ENCODE measurements around the gene ERV3-1. TPM values are rescaled to one million over a fixed set of nuclear protein-coding genes. Genes with fewer than 3 reads are reported as not detected.
"Not testable (repeated sequence)": the region's sequence is repeated elsewhere in the genome, so short reads cannot be mapped to it uniquely, and the experiment has no call there.

Gene ERV3-1
- total RNA-seq (2021): 14.0 and 22.5 TPM in 2 replicates
- Bru-seq, nascent RNA: percentile 85 among the genes with signal in this experiment
- percentile 82 among the genes with signal in this experiment for BruChase-seq, experiment 1, labeled RNA remaining after a 2-hour chase
- BruChase-seq, experiment 2, labeled RNA remaining after a 6-hour chase: percentile 81 among the genes with signal in this experiment
- long read RNA-seq, partial matches to known transcripts: 0 of 16 reads
- long read RNA-seq, other reads (novel, unspliced or antisense): 11 of 16 reads

- H3K79me2 ChIP-seq (ENCODE audit: low read depth): peaks cover 45% of the 10 kb centered on the region
Observed at GRCh38 chr7:65006094-65006992, at the start of gene ERV3-1. ERV3-1 (minus strand) TSS chr7:65006687; CDS start chr7:64993026, 13,661 bp downstream.

GRCh38 chr7:65055786-65056185 is 49.3 kb upstream of the ERV3-1 start:
- DNase-seq; H2AFZ ChIP-seq; CTCF ChIA-PET; H3K27me3 ChIP-seq (ENCODE audit: insufficient read depth, low read depth); H3K4me2 ChIP-seq; H3K4me3 ChIP-seq; H3K79me2 ChIP-seq (ENCODE audit: low read depth); H3K9me2 ChIP-seq (ENCODE audit: insufficient read depth); BruUV-seq (replicated peaks); H3K9me3 ChIP-seq (ENCODE audit: insufficient read depth, low read depth); H3K4me1 ChIP-seq (replicated peaks; ENCODE audit: insufficient read depth); H3F3A ChIP-seq (ENCODE audit: insufficient read depth, low read depth); H3K36me3 ChIP-seq (ENCODE audit: low read depth); intact Hi-C loops (cut with micrococcal nuclease; ENCODE audit: unreplicated experiment); H4K20me1 ChIP-seq (ENCODE audit: insufficient read depth); H3K27ac ChIP-seq; POLR2A ChIA-PET (ENCODE audit: unreplicated experiment): not testable (repeated sequence)

More at GRCh38 chr7:65006094-65006992, at the start of gene ERV3-1:
- peaks cover 36% of the 10 kb centered on the region for H3K36me3 ChIP-seq (ENCODE audit: low read depth)
- intact Hi-C loops (cut with micrococcal nuclease; ENCODE audit: unreplicated experiment): loop anchor here (1.0 kb wide), 1 partner anchor 31 kb away; no protein-coding TSS in a partner anchor
- no peaks in the 10 kb centered on the region for H3K9me2 ChIP-seq (ENCODE audit: insufficient read depth)
- peak; percentile 90 to 91 for DNase-seq
- H3K4me1 ChIP-seq (replicated peaks; ENCODE audit: insufficient read depth): peaks cover 8% of the 10 kb centered on the region; the same call in 1 of the 2 replicates
- no peaks in the 10 kb centered on the region for H3K27me3 ChIP-seq (ENCODE audit: insufficient read depth, low read depth)
- POLR2A ChIA-PET (ENCODE audit: unreplicated experiment): interaction anchor here (0.5 to 1.2 kb wide), 3 partner anchors 32 to 265 kb away, joined by 3 to 9 read pairs (median 4); no protein-coding TSS in a partner anchor
- peak within 1 kb of the TSS; percentile 94 for H3K4me2 ChIP-seq
- H3K27ac ChIP-seq: peak within 1 kb of the TSS; percentile 35; the same call in 1 of the 2 replicates
- TSS peak; percentile 45 for BruUV-seq (replicated peaks)
- peak within 1 kb of the TSS; percentile 77 for H3K4me3 ChIP-seq
- peak within 1 kb of the TSS; percentile 85 for H2AFZ ChIP-seq
- TF ChIP-seq EZH2 (IDR thresholded peaks at IDR 0.05; ENCODE audit: low read depth): no peak
- TF ChIP-seq CTCF (conservative IDR thresholded peaks at IDR 0.05): no peak
- no peaks in the 10 kb centered on the region for H3F3A ChIP-seq (ENCODE audit: insufficient read depth, low read depth)
- no peaks in the 10 kb centered on the region for H4K20me1 ChIP-seq (ENCODE audit: insufficient read depth)
- peaks cover 25% of the 10 kb centered on the region for H3K9me3 ChIP-seq (ENCODE audit: insufficient read depth, low read depth)
- CTCF ChIA-PET: no interaction called here

- CTCF ChIA-PET; intact Hi-C loops (cut with micrococcal nuclease; ENCODE audit: unreplicated experiment); BruUV-seq (replicated peaks); H3K27me3 ChIP-seq (ENCODE audit: insufficient read depth, low read depth); DNase-seq; H3K9me3 ChIP-seq (ENCODE audit: insufficient read depth, low read depth); H4K20me1 ChIP-seq (ENCODE audit: insufficient read depth); H3K4me2 ChIP-seq; H3F3A ChIP-seq (ENCODE audit: insufficient read depth, low read depth); H3K79me2 ChIP-seq (ENCODE audit: low read depth); H3K36me3 ChIP-seq (ENCODE audit: low read depth); H2AFZ ChIP-seq; H3K4me1 ChIP-seq (replicated peaks; ENCODE audit: insufficient read depth); POLR2A ChIA-PET (ENCODE audit: unreplicated experiment); H3K4me3 ChIP-seq; H3K9me2 ChIP-seq (ENCODE audit: insufficient read depth); H3K27ac ChIP-seq: not testable (repeated sequence)
Observed at GRCh38 chr7:65054466-65054994, 48.0 kb upstream of the ERV3-1 start.

GRCh38 chr7:65051654-65052053 is 45.2 kb upstream of the ERV3-1 start:
- CTCF ChIA-PET; BruUV-seq (replicated peaks); H2AFZ ChIP-seq; H3K9me2 ChIP-seq (ENCODE audit: insufficient read depth); H3K27me3 ChIP-seq (ENCODE audit: insufficient read depth, low read depth); H4K20me1 ChIP-seq (ENCODE audit: insufficient read depth); intact Hi-C loops (cut with micrococcal nuclease; ENCODE audit: unreplicated experiment); H3K9me3 ChIP-seq (ENCODE audit: insufficient read depth, low read depth); POLR2A ChIA-PET (ENCODE audit: unreplicated experiment); H3K4me1 ChIP-seq (replicated peaks; ENCODE audit: insufficient read depth); H3K4me2 ChIP-seq; H3K36me3 ChIP-seq (ENCODE audit: low read depth); H3K27ac ChIP-seq; H3K4me3 ChIP-seq; H3F3A ChIP-seq (ENCODE audit: insufficient read depth, low read depth); DNase-seq; H3K79me2 ChIP-seq (ENCODE audit: low read depth): not testable (repeated sequence)

- H3F3A ChIP-seq (ENCODE audit: insufficient read depth, low read depth); intact Hi-C loops (cut with micrococcal nuclease; ENCODE audit: unreplicated experiment); H4K20me1 ChIP-seq (ENCODE audit: insufficient read depth); H3K27ac ChIP-seq; H3K79me2 ChIP-seq (ENCODE audit: low read depth); H3K36me3 ChIP-seq (ENCODE audit: low read depth); H3K4me1 ChIP-seq (replicated peaks; ENCODE audit: insufficient read depth); H3K9me3 ChIP-seq (ENCODE audit: insufficient read depth, low read depth); DNase-seq; BruUV-seq (replicated peaks); H3K27me3 ChIP-seq (ENCODE audit: insufficient read depth, low read depth); H3K9me2 ChIP-seq (ENCODE audit: insufficient read depth); H2AFZ ChIP-seq; CTCF ChIA-PET; POLR2A ChIA-PET (ENCODE audit: unreplicated experiment); H3K4me2 ChIP-seq; H3K4me3 ChIP-seq: not testable (repeated sequence)
Observed at GRCh38 chr7:65051139-65051538, 44.7 kb upstream of the ERV3-1 start.

GRCh38 chr7:65046329-65046728 is 39.8 kb upstream of the ERV3-1 start:
- H3K36me3 ChIP-seq (ENCODE audit: low read depth); H4K20me1 ChIP-seq (ENCODE audit: insufficient read depth); H3K4me3 ChIP-seq; H3K4me1 ChIP-seq (replicated peaks; ENCODE audit: insufficient read depth); H2AFZ ChIP-seq; H3K27ac ChIP-seq; DNase-seq; POLR2A ChIA-PET (ENCODE audit: unreplicated experiment); H3F3A ChIP-seq (ENCODE audit: insufficient read depth, low read depth); BruUV-seq (replicated peaks); CTCF ChIA-PET; H3K79me2 ChIP-seq (ENCODE audit: low read depth); H3K27me3 ChIP-seq (ENCODE audit: insufficient read depth, low read depth); H3K9me2 ChIP-seq (ENCODE audit: insufficient read depth); H3K9me3 ChIP-seq (ENCODE audit: insufficient read depth, low read depth); H3K4me2 ChIP-seq; intact Hi-C loops (cut with micrococcal nuclease; ENCODE audit: unreplicated experiment): not testable (repeated sequence)

Data from PC-9 (cell line).